AG04449 (cell line): Measurements from ENCODE around the gene GALNT18.

Experiments
- CTCF ChIA-PET: fragments of 350-600 bp; formaldehyde crosslinking; extraction: SDS; loops from one replicate; lab custom pipeline; 2021; ENCODE audit warnings: antibody characterized with exemption; lab: Yijun Ruan, JAX
- POLR2A ChIA-PET: fragments of 400-600, 350-600 bp; formaldehyde crosslinking; extraction: SDS; loops from one replicate; lab custom pipeline; 2020; ENCODE audit warnings: antibody characterized with exemption, inconsistent platforms; lab: Yijun Ruan, JAX
- DNase-seq: peaks from one replicate; pipeline ENCODE4 v3.0.0-alpha.2; 2010; ENCODE audit warnings: low read depth, low spot score
- H3K4me3 ChIP-seq: 2 replicates; pipeline ENCODE4 v1.5.1; 2011; ENCODE audit warnings: low read depth, mild to moderate bottlenecking, control low read depth, low read length
- CTCF ChIP-seq: IDR thresholded peaks from one replicate; pipeline ENCODE4 v1.5.1; 2011; ENCODE audit warnings: mild to moderate bottlenecking, moderate library complexity, low read length, control low read depth, inconsistent platforms; ENCODE audit not compliant: insufficient read depth; ENCODE audit errors: missing control alignments

GALNT18 gene

GRCh38 chr11:11244470-11245080 lies 377.2 kb downstream of the GALNT18 start:
- DNase-seq, result no peak
- POLR2A ChIA-PET, result no interaction called here
- CTCF ChIA-PET, result interaction anchor here (1.7 kb wide), 1 partner anchor 21 kb away, joined by 5 read pairs; no protein-coding TSS in a partner anchor
- TF ChIP-seq CTCF, result no peak
- H3K4me3 ChIP-seq, result no peak overlapping the region

DNA sequence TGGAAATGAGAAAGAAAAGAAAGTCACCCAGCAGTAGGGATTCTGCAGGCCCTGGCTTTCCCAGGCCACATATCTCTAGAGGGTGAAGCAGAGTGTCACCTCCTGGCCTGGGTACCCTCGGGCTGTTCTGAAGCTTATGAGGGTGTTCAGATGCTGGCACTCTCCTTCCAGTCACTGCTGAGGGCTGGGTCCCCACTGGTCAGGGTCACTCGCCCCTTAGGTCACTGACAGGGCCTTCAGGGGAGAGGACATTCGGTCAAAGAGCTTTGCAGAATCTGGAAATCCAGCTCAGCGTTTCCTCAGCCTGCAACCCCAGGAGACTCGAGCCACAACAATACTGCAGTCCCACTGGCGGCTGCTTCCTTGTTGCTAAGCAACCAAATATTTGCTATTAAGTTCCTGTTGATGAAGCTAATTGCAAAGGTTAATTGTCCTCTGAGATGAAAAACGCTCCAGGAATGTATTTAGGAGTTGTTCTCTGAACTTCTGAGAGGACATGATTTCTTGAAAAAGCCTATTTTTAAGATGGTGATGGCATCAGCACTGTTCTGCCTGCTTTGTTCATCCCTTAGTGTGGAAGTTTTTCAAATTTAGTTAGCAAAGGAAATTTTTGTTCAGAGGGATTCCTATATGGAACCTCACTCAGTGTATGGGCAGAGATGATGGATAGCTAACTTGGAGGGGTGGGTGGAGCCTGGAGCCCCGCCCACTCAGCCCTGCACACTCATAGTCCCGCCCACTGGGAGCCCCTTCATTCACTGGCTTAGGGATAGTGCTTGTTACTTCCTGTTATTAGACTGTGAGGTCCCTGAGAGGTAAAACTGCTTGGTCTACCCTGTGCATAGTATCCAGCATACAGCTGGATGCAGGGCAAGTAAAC lies 378.0 kb downstream of the GALNT18 start:
- ChIA-PET POLR2A (interaction anchor here (0.5 kb wide), 2 partner anchors 465 to 1539 kb away, joined by 3 read pairs; no protein-coding TSS in a partner anchor), CTCF (interaction anchor here (1.7 kb wide), 1 partner anchor 21 kb away, joined by 5 read pairs; no protein-coding TSS in a partner anchor)
- no peak for TF ChIP-seq CTCF
- H3K4me3 ChIP-seq, result no peak overlapping the region
- DNase-seq, result no peak

GRCh38 chr11:11243209-11243589 lies 378.6 kb downstream of the GALNT18 start:
- POLR2A ChIA-PET, result interaction anchor here (0.5 kb wide), 2 partner anchors 466 to 1539 kb away, joined by 3 read pairs; no protein-coding TSS in a partner anchor
- DNase-seq, result no peak
- no peak for TF ChIP-seq CTCF
- CTCF ChIA-PET, result interaction anchor here (1.7 kb wide), 1 partner anchor 22 kb away, joined by 5 read pairs; no protein-coding TSS in a partner anchor
- no peak overlapping the region for H3K4me3 ChIP-seq

DNA sequence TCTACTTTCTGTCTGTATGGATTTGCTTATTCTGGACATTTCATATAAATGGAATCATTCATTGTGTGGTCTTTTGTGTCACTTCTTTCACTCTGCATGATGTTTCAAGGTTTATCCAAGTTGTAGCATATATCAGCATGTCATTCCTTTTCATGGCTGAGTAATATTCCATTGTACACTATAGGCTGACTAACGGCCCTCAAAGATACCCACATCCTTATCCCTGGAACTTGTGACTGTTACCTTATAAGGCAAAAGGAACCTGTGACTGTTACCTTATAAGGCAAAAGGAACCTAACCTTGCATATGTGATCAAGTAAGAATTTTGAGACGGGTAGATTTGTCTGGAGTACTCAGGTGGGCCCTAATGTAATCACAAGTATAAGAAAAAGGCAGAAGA lies 380.5 kb downstream of the GALNT18 start:
- ChIA-PET CTCF (no interaction called here), POLR2A (no interaction called here)
- no peak for TF ChIP-seq CTCF
- DNase-seq, result no peak
- H3K4me3 ChIP-seq, result no peak overlapping the region

DNA sequence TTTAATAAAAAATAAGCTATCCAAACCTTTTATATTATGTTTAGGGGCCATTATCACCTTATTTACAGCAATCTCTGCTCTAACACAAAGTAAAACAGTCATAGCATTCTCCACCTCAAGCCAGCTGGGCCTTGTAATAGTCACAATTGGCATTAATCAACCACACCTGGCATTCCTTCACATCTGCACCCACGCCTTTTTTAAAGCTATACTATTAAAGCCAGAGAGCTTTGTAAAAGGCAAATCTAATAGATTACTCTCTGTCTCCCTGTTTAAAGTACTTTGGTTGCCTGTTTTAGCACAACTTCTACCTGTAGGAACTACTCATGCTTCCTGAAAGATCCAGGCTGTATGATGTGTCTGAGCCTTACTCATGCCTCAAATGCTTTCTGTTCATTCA lies 381.8 kb downstream of the GALNT18 start:
- H3K4me3 ChIP-seq, result no peak overlapping the region
- DNase-seq, result no peak
- CTCF ChIA-PET, result no interaction called here
- POLR2A ChIA-PET, result no interaction called here
- TF ChIP-seq CTCF, result no peak
